Panc1 (cell line): Measurements from ENCODE around the gene UGT1A7. TPM values are rescaled to one million over a fixed set of nuclear protein-coding genes. Genes with fewer than 3 reads are reported as not detected.

Experiments used
- ATAC-seq: fragments of 200-7000 bp; cut with Tn5 transposase; 2 replicates; pipeline ENCODE4 v1.9.1; 2020; ENCODE audit warnings: mild to moderate bottlenecking, moderate library complexity
- BruUV-seq: library from RNA; stranded (reverse); fragments of 400-500 nt; replicated peaks from 2 replicates; lab custom pipeline; 2021; lab: Mats Ljungman, UMichigan
- CTCF ChIA-PET: fragments of 300-600 bp; sonication (Branson Sonifier 250); formaldehyde crosslinking; loops from one replicate; lab custom pipeline; 2022; ENCODE audit warnings: antibody characterized with exemption; lab: Charles Lee
- POLR2A ChIA-PET: fragments of 300-600 bp; sonication (Branson Sonifier 250); formaldehyde crosslinking; loops from one replicate; lab custom pipeline; 2022; ENCODE audit warnings: antibody characterized with exemption; lab: Charles Lee
- DNase-seq: peaks from one replicate; pipeline ENCODE4 v3.0.0-alpha.2; 2010; ENCODE audit warnings: low read depth, low spot score
- H3K27ac ChIP-seq: 2 replicates; pipeline ENCODE4 v1.5.1; 2011; ENCODE audit warnings: mild to moderate bottlenecking, low read length, inconsistent platforms
- H3K27me3 ChIP-seq: fragments of 200-500 bp; sonication (Bioruptor generic); 2 replicates; pipeline ENCODE4 v1.6.0; 2014; ENCODE audit warnings: low read length, inconsistent platforms; ENCODE audit not compliant: control insufficient read depth, insufficient read depth
- H3K36me3 ChIP-seq: fragments of 200-500 bp; sonication (Bioruptor generic); 2 replicates; pipeline ENCODE4 v1.5.1; 2014; ENCODE audit warnings: inconsistent platforms, mild to moderate bottlenecking, low read length, moderate library complexity; ENCODE audit not compliant: control insufficient read depth, insufficient read depth
- H3K4me1 ChIP-seq: 2 replicates; pipeline ENCODE4 v1.5.1; 2011; ENCODE audit warnings: inconsistent platforms, mild to moderate bottlenecking, low read length, moderate library complexity; ENCODE audit not compliant: control insufficient read depth, insufficient read depth
- H3K4me3 ChIP-seq, 2 experiments: 2 replicates each; pipeline ENCODE4 v1.5.1; 2011 to 2012; ENCODE audit warnings: low read depth in 2 of 2, low read length in 2 of 2, mild to moderate bottlenecking in 2 of 2, inconsistent platforms in 1 of 2, moderate library complexity in 1 of 2
- H3K9me3 ChIP-seq: fragments of 200-500 bp; sonication (Bioruptor generic); 2 replicates; pipeline ENCODE4 v1.5.1; 2014; ENCODE audit warnings: low read depth, mild to moderate bottlenecking, inconsistent platforms, low read length, moderate library complexity; ENCODE audit not compliant: control insufficient read depth, insufficient read depth
- CTCF ChIP-seq: fragments of 450-650 bp; IDR thresholded peaks from 2 replicates; pipeline ENCODE4 v1.5.1; 2017; ENCODE audit warnings: mild to moderate bottlenecking
- POLR2AphosphoS5 ChIP-seq: IDR thresholded peaks from 2 replicates; pipeline ENCODE4 v1.6.1; 2012; ENCODE audit warnings: mild to moderate bottlenecking, low read depth, low read length, moderate library complexity
- REST ChIP-seq, 2 experiments: IDR thresholded peaks; 2 replicates each; pipeline ENCODE4 v1.6.1; 2011 to 2012; ENCODE audit warnings: low read depth in 2 of 2, control low read depth in 1 of 2, low read length in 1 of 2, mild to moderate bottlenecking in 1 of 2, moderate library complexity in 1 of 2; ENCODE audit not compliant: insufficient read depth in 1 of 2
- SIN3A ChIP-seq: IDR thresholded peaks from 2 replicates; pipeline ENCODE4 v1.6.1; 2012; ENCODE audit warnings: low read depth, mild to moderate bottlenecking, low read length, moderate library complexity, borderline replicate concordance; ENCODE audit not compliant: insufficient read depth
- TCF7L2 ChIP-seq: IDR thresholded peaks from 2 replicates; pipeline ENCODE4 v1.6.1; 2011; ENCODE audit warnings: mild to moderate bottlenecking, low read depth, low read length, inconsistent platforms
- in situ Hi-C: cut with HindIII; loops from 2 replicates; pipeline ENCODE4 v1.10.0; 2016; ENCODE audit warnings: low sequenced_read_pairs, low pct_unique_long_range_greater_than_20kb
- intact Hi-C: fragments of 100-400 bp; cut with micrococcal nuclease; formaldehyde crosslinking; loops from one replicate; pipeline ENCODE4 v1.10.0; 2022; ENCODE audit not compliant: unreplicated experiment
- total RNA-seq: library from RNA; stranded (reverse); gene quantifications from one replicate; pipeline ENCODE4 v1.2.1, GENCODE V29; 2021; ENCODE audit not compliant: unreplicated experiment

UGT1A7 gene
- total RNA-seq, 1 experiment from 2014 or later, result not detected

GRCh38 chr2:233772583-233772982 lies 90.9 kb downstream of the UGT1A7 start:
- no peak overlapping the region for H3K27ac ChIP-seq
- BruUV-seq, result no TSS peak

GRCh38 chr2:233773854-233774253 lies 92.2 kb downstream of the UGT1A7 start:
- DNase-seq (no peak), ATAC-seq (no peak)
- no peak overlapping the region for H3K4me3 ChIP-seq
- BruUV-seq, result no TSS peak
- H3K27me3 ChIP-seq, result no peaks in the 10 kb centered on the region
- intact Hi-C loops, result no loop called here
- POLR2A ChIA-PET, result no interaction called here
- CTCF ChIA-PET, result no interaction called here
- H3K4me1 ChIP-seq, result no peaks in the 10 kb centered on the region
- in situ Hi-C loops, result no loop called here
- TF ChIP-seq SIN3A (no peak), CTCF (no peak), POLR2AphosphoS5 (no peak), REST (IDR thresholded peaks at IDR 0.05; ENCODE audit: insufficient read depth in 1 of 2, low read depth in 2 of 2, low read length in 1 of 2) (no peak), TCF7L2 (no peak)
- no peaks in the 10 kb centered on the region for H3K9me3 ChIP-seq
- no peaks in the 10 kb centered on the region for H3K36me3 ChIP-seq
- no peak overlapping the region for H3K27ac ChIP-seq

More at GRCh38 chr2:233772583-233772982, 90.9 kb downstream of the UGT1A7 start:
- ATAC-seq (peak; percentile 78; the same call in 1 of the 2 replicates), DNase-seq (no peak)
- Histone ChIP-seq H3K9me3 (no peaks in the 10 kb centered on the region), H3K4me3 (no peak overlapping the region), H3K4me1 (no peaks in the 10 kb centered on the region), H3K27me3 (no peaks in the 10 kb centered on the region), H3K36me3 (no peaks in the 10 kb centered on the region)
- TF ChIP-seq TCF7L2 (no peak), CTCF (peak; percentile 54)
- ChIA-PET POLR2A (no interaction called here), CTCF (interaction anchor here (0.6 kb wide), 1 partner anchor 12 kb away, joined by 3 read pairs; no protein-coding TSS in a partner anchor)
- intact Hi-C loops (no loop called here), in situ Hi-C loops (no loop called here)
